H1 (cell line): Measurements from ENCODE around the gene CLEC12A.

ENCODE experiments used
- EZH2 ChIP-seq: fragments of 200-600 bp; sonication (generic); IDR thresholded peaks from 2 replicates; pipeline ENCODE4 v1.7.1; 2012; ENCODE audit warnings: low read depth, mild to moderate bottlenecking, moderate library complexity, low read length, inconsistent platforms; ENCODE audit not compliant: severe bottlenecking
- GABPA ChIP-seq: IDR thresholded peaks from 2 replicates; pipeline ENCODE4 v1.6.1; 2011; ENCODE audit warnings: mild to moderate bottlenecking, low read length, moderate library complexity, borderline replicate concordance; ENCODE audit not compliant: insufficient read depth
- POLR2A ChIP-seq, 2 experiments: IDR thresholded peaks; 1 replicate in 1 of 2; 2 replicates in 1 of 2; pipeline ENCODE4 v1.6.1; 2011; ENCODE audit warnings: low read depth in 2 of 2, low read length in 2 of 2, mild to moderate bottlenecking in 2 of 2; ENCODE audit errors: control extremely low read depth in 1 of 2
- POLR2AphosphoS5 ChIP-seq: IDR thresholded peaks from 2 replicates; pipeline ENCODE4 v1.6.1; 2011; ENCODE audit warnings: low read depth, low read length
- TF ChIP-seq, protein P1 (sequence below), 3 experiments: IDR thresholded peaks; 1 replicate in 2 of 3; 2 replicates in 1 of 3; pipeline versions ENCODE4 v1.5.1 to v1.6.1; 2011; ENCODE audit warnings: low read length in 3 of 3, mild to moderate bottlenecking in 3 of 3, inconsistent platforms in 2 of 3, low read depth in 1 of 3, moderate library complexity in 1 of 3; ENCODE audit not compliant: insufficient read depth in 1 of 3; ENCODE audit errors: control extremely low read depth in 1 of 3

DNA sequence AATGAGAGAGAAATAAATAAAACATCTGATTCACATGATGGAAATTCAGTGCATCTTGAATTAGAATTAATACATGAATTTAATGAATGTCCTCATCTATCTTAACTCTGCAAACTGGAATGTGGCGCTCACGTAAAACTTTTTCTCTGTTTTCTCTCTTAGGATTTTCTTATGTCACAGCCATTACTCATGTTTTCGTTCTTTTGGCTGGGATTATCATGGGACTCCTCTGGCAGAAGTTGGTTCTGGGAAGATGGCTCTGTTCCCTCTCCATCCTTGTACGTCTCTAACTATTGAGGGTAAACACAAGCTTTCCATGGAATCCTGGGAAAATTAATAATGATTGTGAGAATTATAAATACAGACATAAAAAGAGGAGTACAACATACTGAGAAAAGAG, 44.2 kb downstream of the CLEC12A start:
- TF ChIP-seq POLR2A (IDR thresholded peaks at IDR 0.05; ENCODE audit: control extremely low read depth in 1 of 2, low read depth in 2 of 2, low read length in 2 of 2) = no peak
- TF ChIP-seq, protein P1, sequence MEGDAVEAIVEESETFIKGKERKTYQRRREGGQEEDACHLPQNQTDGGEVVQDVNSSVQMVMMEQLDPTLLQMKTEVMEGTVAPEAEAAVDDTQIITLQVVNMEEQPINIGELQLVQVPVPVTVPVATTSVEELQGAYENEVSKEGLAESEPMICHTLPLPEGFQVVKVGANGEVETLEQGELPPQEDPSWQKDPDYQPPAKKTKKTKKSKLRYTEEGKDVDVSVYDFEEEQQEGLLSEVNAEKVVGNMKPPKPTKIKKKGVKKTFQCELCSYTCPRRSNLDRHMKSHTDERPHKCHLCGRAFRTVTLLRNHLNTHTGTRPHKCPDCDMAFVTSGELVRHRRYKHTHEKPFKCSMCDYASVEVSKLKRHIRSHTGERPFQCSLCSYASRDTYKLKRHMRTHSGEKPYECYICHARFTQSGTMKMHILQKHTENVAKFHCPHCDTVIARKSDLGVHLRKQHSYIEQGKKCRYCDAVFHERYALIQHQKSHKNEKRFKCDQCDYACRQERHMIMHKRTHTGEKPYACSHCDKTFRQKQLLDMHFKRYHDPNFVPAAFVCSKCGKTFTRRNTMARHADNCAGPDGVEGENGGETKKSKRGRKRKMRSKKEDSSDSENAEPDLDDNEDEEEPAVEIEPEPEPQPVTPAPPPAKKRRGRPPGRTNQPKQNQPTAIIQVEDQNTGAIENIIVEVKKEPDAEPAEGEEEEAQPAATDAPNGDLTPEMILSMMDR (IDR thresholded peaks at IDR 0.05; ENCODE audit: control extremely low read depth in 1 of 3, insufficient read depth in 1 of 3, low read depth in 1 of 3, low read length in 3 of 3) = no peak
- no peak for TF ChIP-seq EZH2
- no peak for TF ChIP-seq POLR2AphosphoS5
- TF ChIP-seq GABPA = no peak
